HepG2 (cell line): ENCODE measurements around the gene ABHD17B. TPM values are rescaled to one million over a fixed set of nuclear protein-coding genes. Genes with fewer than 3 reads are reported as not detected.
A peak's percentile ranks its signal among the peaks of the same experiment; 100 is the strongest.

Experiments used
- ATAC-seq: fragments of 200-7000 bp; cut with Tn5 transposase; 3 replicates; pipeline ENCODE4 v1.9.1; 2020; ENCODE audit warnings: mild to moderate bottlenecking, moderate library complexity
- BruUV-seq: library from RNA; stranded (reverse); fragments of 400-500 nt; replicated peaks from 2 replicates; lab custom pipeline; 2021; lab: Mats Ljungman, UMichigan
- CTCF ChIA-PET: fragments of 300-600 bp; formaldehyde crosslinking; extraction: SDS; loops from one replicate; lab custom pipeline; 2021; ENCODE audit warnings: low total read pairs, inconsistent platforms, low intra/inter-chr PET ratio; lab: Yijun Ruan, JAX
- POLR2A ChIA-PET: fragments of 350-600 bp; sonication (Branson Sonifier 250); formaldehyde crosslinking; loops from one replicate; lab custom pipeline; 2020; ENCODE audit warnings: antibody characterized with exemption, inconsistent platforms; lab: Yijun Ruan, JAX
- DNase-seq: peaks from one replicate; pipeline ENCODE4 v3.0.0-alpha.2; 2015; ENCODE audit warnings: low spot score
- FAIRE-seq: peaks from 3 replicates; lab custom pipeline; 2011; peaks lifted over from hg19 to GRCh38; lab: Jason Lieb, UNC
- H2AFZ ChIP-seq: one replicate; pipeline ENCODE4 v1.6.1; 2011; ENCODE audit warnings: low read length, inconsistent platforms
- H3K27ac ChIP-seq: fragments of 300-600 bp; 3 replicates; pipeline ENCODE4 v1.8.0; 2011; ENCODE audit warnings: mixed run types, mild to moderate bottlenecking, mixed read lengths, low read length, inconsistent platforms; ENCODE audit not compliant: insufficient read depth; ENCODE audit errors: extremely low read length
- H3K27me3 ChIP-seq, 2 experiments: fragments of 200-600 bp in 1 of 2; 2 replicates in 1 of 2; 3 replicates in 1 of 2; pipeline versions ENCODE4 v1.6.0 to v1.8.0; 2011; ENCODE audit warnings: low read length in 2 of 2, mild to moderate bottlenecking in 2 of 2, moderate library complexity in 2 of 2, inconsistent platforms in 1 of 2; ENCODE audit not compliant: insufficient read depth in 2 of 2, control insufficient read depth in 1 of 2
- H3K36me3 ChIP-seq, 2 experiments: fragments of 200-600 bp in 1 of 2; replicated peaks in 1 of 2; 2 replicates in 1 of 2; 3 replicates in 1 of 2; pipeline versions ENCODE4 v1.5.1 to v1.8.0; 2011; ENCODE audit warnings: low read length in 2 of 2, inconsistent platforms in 1 of 2; ENCODE audit not compliant: insufficient read depth in 2 of 2, control insufficient read depth in 1 of 2
- H3K4me1 ChIP-seq: 2 replicates; pipeline ENCODE4 v1.5.1; 2012; ENCODE audit warnings: low read length, inconsistent platforms; ENCODE audit not compliant: insufficient read depth
- H3K4me2 ChIP-seq: 2 replicates; pipeline ENCODE4 v1.6.0; 2011; ENCODE audit warnings: low read depth, low read length, inconsistent platforms
- H3K4me3 ChIP-seq, 3 experiments: fragments of 200-600 bp in 1 of 3; sonication (generic), shearing (Covaris generic) in 1 of 3; replicated peaks in 1 of 3; 2 replicates each; pipeline ENCODE4 v1.5.1; 2011 to 2016; ENCODE audit warnings: low read length in 3 of 3, inconsistent platforms in 2 of 3, low read depth in 2 of 3, mild to moderate bottlenecking in 2 of 3, control low read depth in 1 of 3, mixed read lengths in 1 of 3; ENCODE audit not compliant: insufficient read depth in 1 of 3
- H3K79me2 ChIP-seq: one replicate; pipeline ENCODE4 v1.6.1; 2011; ENCODE audit warnings: low read length, inconsistent platforms; ENCODE audit not compliant: insufficient read depth
- H3K9ac ChIP-seq: 2 replicates; pipeline ENCODE4 v1.6.0; 2011; ENCODE audit warnings: mild to moderate bottlenecking, low read depth, low read length, inconsistent platforms; ENCODE audit not compliant: insufficient read depth
- H3K9me3 ChIP-seq: 2 replicates; pipeline ENCODE4 v1.5.1; 2012; ENCODE audit warnings: mild to moderate bottlenecking, low read length
- H4K20me1 ChIP-seq: 2 replicates; pipeline ENCODE4 v1.6.0; 2011; ENCODE audit warnings: inconsistent platforms, mild to moderate bottlenecking, low read length, moderate library complexity; ENCODE audit not compliant: insufficient read depth
- CEBPG ChIP-seq: IDR thresholded peaks from 2 replicates; pipeline ENCODE4 v1.6.1; 2016
- CHD4 ChIP-seq: fragments of 200-600 bp; sonication (generic); IDR thresholded peaks from 2 replicates; pipeline ENCODE4 v1.7.0; 2017; ENCODE audit warnings: mild to moderate bottlenecking, low read length, borderline replicate concordance
- CREM ChIP-seq, 2 experiments: sonication (generic) in 1 of 2; formaldehyde crosslinking in 1 of 2; IDR thresholded peaks; 2 replicates each; pipeline versions ENCODE4 v1.4.0 to v1.6.1; 2016 to 2020; ENCODE audit warnings: antibody characterized with exemption in 1 of 2, mild to moderate bottlenecking in 1 of 2, missing genetic modification reagents in 1 of 2
- FOXA3 ChIP-seq: IDR thresholded peaks from 2 replicates; pipeline ENCODE4 v1.6.1; 2016; ENCODE audit warnings: missing genetic modification reagents, missing compliant biosample characterization
- FOXJ3 ChIP-seq: sonication (generic); formaldehyde crosslinking; IDR thresholded peaks from 2 replicates; pipeline ENCODE4 v1.4.0; 2020; ENCODE audit warnings: missing genetic modification reagents, mild to moderate bottlenecking, borderline replicate concordance
- FOXP1 ChIP-seq, 2 experiments: fragments of 450-650 bp in 1 of 2; IDR thresholded peaks; 2 replicates each; pipeline ENCODE4 v1.6.1; 2017 to 2018; ENCODE audit warnings: antibody characterized with exemption in 1 of 2
- HDAC2 ChIP-seq: sonication (generic); formaldehyde crosslinking; IDR thresholded peaks from 2 replicates; pipeline ENCODE4 v1.4.0; 2020; ENCODE audit warnings: missing genetic modification reagents
- HOXA3 ChIP-seq: sonication (generic); formaldehyde crosslinking; IDR thresholded peaks from 2 replicates; pipeline ENCODE4 v1.5.0; 2020; ENCODE audit warnings: missing genetic modification reagents
- ISL2 ChIP-seq: sonication (generic); formaldehyde crosslinking; IDR thresholded peaks from 2 replicates; pipeline ENCODE4 v1.5.0; 2020; ENCODE audit warnings: missing genetic modification reagents
- KDM1A ChIP-seq: IDR thresholded peaks from 2 replicates; pipeline ENCODE4 v1.6.1; 2016; ENCODE audit warnings: missing compliant biosample characterization
- ONECUT2 ChIP-seq: sonication (generic); formaldehyde crosslinking; IDR thresholded peaks from 2 replicates; pipeline ENCODE4 v1.4.0; 2020; ENCODE audit warnings: missing genetic modification reagents
- RARA ChIP-seq: IDR thresholded peaks from 2 replicates; pipeline ENCODE4 v1.6.1; 2016; ENCODE audit warnings: missing genetic modification reagents, missing compliant biosample characterization
- SOX6 ChIP-seq, 2 experiments: fragments of 450-650 bp in 1 of 2; sonication (generic) in 1 of 2; formaldehyde crosslinking in 1 of 2; IDR thresholded peaks; 2 replicates each; pipeline versions ENCODE4 v1.4.0 to v1.6.1; 2017 to 2020; ENCODE audit warnings: antibody characterized with exemption in 1 of 2, mild to moderate bottlenecking in 1 of 2, missing genetic modification reagents in 1 of 2
- ZNF44 ChIP-seq: sonication (generic); formaldehyde crosslinking; IDR thresholded peaks from 2 replicates; pipeline ENCODE4 v1.5.1; 2020; ENCODE audit warnings: mild to moderate bottlenecking, missing genetic modification reagents
- ZNF567 ChIP-seq: sonication (generic); formaldehyde crosslinking; IDR thresholded peaks from 2 replicates; pipeline ENCODE4 v1.8.1; 2023; ENCODE audit warnings: mild to moderate bottlenecking, missing genetic modification reagents, borderline replicate concordance
- ZNF816 ChIP-seq: sonication (generic); formaldehyde crosslinking; IDR thresholded peaks from 2 replicates; pipeline ENCODE4 v1.8.0; 2022; ENCODE audit warnings: missing genetic modification reagents, mild to moderate bottlenecking, borderline replicate concordance
- WGBS: methylation state at CpG from one replicate; pipeline ENCODE4 v1.1.6; 2017; ENCODE audit warnings: low lambda C conversion rate; 5-methylcytosine and 5-hydroxymethylcytosine counted together
- in situ Hi-C: cut with HindIII; loops from 2 replicates; pipeline ENCODE4 v1.10.0; 2017; ENCODE audit warnings: low pct_unique_long_range_greater_than_20kb; ENCODE audit not compliant: extremely low pct_ligation_motif_present
- intact Hi-C: fragments of 100-400 bp; cut with micrococcal nuclease; formaldehyde crosslinking; loops from one replicate; pipeline ENCODE4 v1.10.0; 2022; ENCODE audit not compliant: unreplicated experiment
- polyA plus RNA-seq, 8 experiments: library from polyadenylated mRNA; depleted of rRNA in 3 of 8; stranded (reverse) in 7 of 8; unstranded in 1 of 8; fragments of >200 nt; fragmentation: Illumina TruSeq in 4 of 8; extraction: Trizol in 4 of 8; gene quantifications; 2 replicates each; pipeline versions ENCODE4 v1.2.1 to v1.2.3, GENCODE V29; 2011 to 2016; ENCODE audit warnings: low read depth in 4 of 8, missing spikeins in 1 of 8, mixed read lengths in 1 of 8; ENCODE audit not compliant: insufficient read depth in 1 of 8
- total RNA-seq, 5 experiments: library from RNA; depleted of rRNA; stranded (reverse); fragments of >200 nt; fragmentation: Illumina TruSeq; extraction: Trizol; gene quantifications; 2 replicates each; pipeline ENCODE4 v1.2.3, GENCODE V29; 2016; ENCODE audit warnings: low read depth in 1 of 5
- TF ChIP-seq, protein P1 (sequence below): sonication (generic); formaldehyde crosslinking; IDR thresholded peaks from 2 replicates; pipeline ENCODE4 v1.5.0; 2020; ENCODE audit warnings: missing genetic modification reagents
- TF ChIP-seq, protein P2 (sequence below): IDR thresholded peaks from 2 replicates; pipeline ENCODE4 v1.4.0; 2020; ENCODE audit warnings: mild to moderate bottlenecking, missing genetic modification reagents
- TF ChIP-seq, protein P3 (sequence below): sonication (generic); formaldehyde crosslinking; IDR thresholded peaks from 2 replicates; pipeline ENCODE4 v1.4.0; 2020; ENCODE audit warnings: missing genetic modification reagents, borderline replicate concordance

The ABHD17B gene
- total and polyA plus RNA-seq, 2 of the 13 experiments (the other 11 are each of a cell fraction or from before 2014, with no cell fraction given), result 11.3 to 22.0 TPM

DNA sequence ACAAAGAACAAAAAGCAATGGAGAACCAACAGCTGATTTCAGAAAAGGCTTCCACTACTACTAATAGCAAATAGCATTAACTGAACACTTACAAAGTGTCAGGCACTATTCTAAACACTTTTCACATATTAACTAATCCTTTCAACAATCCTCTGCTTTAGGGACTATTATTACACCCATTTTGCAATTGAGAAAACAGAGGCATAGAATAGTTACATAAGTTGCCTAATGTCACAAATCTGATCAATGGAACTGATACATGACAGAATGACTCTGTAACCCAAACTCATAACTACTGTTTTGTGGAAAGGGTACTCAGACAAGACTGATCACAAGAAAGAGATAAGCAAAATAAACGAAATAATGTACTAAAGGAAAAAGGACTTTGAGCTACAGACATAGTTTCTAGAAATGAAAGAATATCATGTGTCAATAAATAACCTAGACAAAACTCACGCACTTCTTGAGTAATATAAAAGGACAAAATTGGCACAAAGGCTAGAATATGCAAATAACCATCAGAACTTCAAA lies 31.3 kb downstream of the ABHD17B start:
- CTCF ChIA-PET, result no interaction called here
- TF ChIP-seq, protein P1, sequence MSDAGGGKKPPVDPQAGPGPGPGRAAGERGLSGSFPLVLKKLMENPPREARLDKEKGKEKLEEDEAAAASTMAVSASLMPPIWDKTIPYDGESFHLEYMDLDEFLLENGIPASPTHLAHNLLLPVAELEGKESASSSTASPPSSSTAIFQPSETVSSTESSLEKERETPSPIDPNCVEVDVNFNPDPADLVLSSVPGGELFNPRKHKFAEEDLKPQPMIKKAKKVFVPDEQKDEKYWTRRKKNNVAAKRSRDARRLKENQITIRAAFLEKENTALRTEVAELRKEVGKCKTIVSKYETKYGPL (CRISPR knock-in tag), result 0 out of 2 replicates have a peak, but pooled peaks have one; percentile 40
- TF ChIP-seq ZNF44 (CRISPR knock-in tag), result no peak
- peak; percentile 28; the same call in 1 of the 2 replicates for TF ChIP-seq FOXJ3
- 0 out of 2 replicates have a peak, but pooled peaks have one; percentile 10 for TF ChIP-seq CREM (IDR thresholded peaks at IDR 0.05)
- TF ChIP-seq CREM (CRISPR knock-in tag; IDR thresholded peaks at IDR 0.05), result no peak
- TF ChIP-seq CHD4, result peak; percentile 33; the same call in 1 of the 2 replicates
- peak; percentile 28; the same call in 1 of the 2 replicates for TF ChIP-seq CEBPG (CRISPR knock-in tag)
- TF ChIP-seq FOXA3 (CRISPR knock-in tag), result peak; percentile 28; the same call in 1 of the 2 replicates
- TF ChIP-seq, protein P2, sequence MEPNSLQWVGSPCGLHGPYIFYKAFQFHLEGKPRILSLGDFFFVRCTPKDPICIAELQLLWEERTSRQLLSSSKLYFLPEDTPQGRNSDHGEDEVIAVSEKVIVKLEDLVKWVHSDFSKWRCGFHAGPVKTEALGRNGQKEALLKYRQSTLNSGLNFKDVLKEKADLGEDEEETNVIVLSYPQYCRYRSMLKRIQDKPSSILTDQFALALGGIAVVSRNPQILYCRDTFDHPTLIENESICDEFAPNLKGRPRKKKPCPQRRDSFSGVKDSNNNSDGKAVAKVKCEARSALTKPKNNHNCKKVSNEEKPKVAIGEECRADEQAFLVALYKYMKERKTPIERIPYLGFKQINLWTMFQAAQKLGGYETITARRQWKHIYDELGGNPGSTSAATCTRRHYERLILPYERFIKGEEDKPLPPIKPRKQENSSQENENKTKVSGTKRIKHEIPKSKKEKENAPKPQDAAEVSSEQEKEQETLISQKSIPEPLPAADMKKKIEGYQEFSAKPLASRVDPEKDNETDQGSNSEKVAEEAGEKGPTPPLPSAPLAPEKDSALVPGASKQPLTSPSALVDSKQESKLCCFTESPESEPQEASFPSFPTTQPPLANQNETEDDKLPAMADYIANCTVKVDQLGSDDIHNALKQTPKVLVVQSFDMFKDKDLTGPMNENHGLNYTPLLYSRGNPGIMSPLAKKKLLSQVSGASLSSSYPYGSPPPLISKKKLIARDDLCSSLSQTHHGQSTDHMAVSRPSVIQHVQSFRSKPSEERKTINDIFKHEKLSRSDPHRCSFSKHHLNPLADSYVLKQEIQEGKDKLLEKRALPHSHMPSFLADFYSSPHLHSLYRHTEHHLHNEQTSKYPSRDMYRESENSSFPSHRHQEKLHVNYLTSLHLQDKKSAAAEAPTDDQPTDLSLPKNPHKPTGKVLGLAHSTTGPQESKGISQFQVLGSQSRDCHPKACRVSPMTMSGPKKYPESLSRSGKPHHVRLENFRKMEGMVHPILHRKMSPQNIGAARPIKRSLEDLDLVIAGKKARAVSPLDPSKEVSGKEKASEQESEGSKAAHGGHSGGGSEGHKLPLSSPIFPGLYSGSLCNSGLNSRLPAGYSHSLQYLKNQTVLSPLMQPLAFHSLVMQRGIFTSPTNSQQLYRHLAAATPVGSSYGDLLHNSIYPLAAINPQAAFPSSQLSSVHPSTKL (CRISPR knock-in tag), result peak; percentile 54; the same call in 1 of the 2 replicates
- no peak for TF ChIP-seq SOX6 (IDR thresholded peaks at IDR 0.05)
- peak; percentile 31; the same call in 1 of the 2 replicates for TF ChIP-seq SOX6 (CRISPR knock-in tag; IDR thresholded peaks at IDR 0.05)
- TF ChIP-seq ZNF816 (CRISPR knock-in tag), result no peak
- 0 out of 2 replicates have a peak, but pooled peaks have one; percentile 22 for TF ChIP-seq HDAC2 (CRISPR knock-in tag)
- no peak for TF ChIP-seq ZNF567
- TF ChIP-seq FOXP1 (IDR thresholded peaks at IDR 0.05), result no peak
- 0 out of 2 replicates have a peak, but pooled peaks have one; percentile 16 for TF ChIP-seq FOXP1 (CRISPR knock-in tag; IDR thresholded peaks at IDR 0.05)
- TF ChIP-seq RARA (CRISPR knock-in tag), result 0 out of 2 replicates have a peak, but pooled peaks have one; percentile 9
- TF ChIP-seq ISL2 (CRISPR knock-in tag), result peak; percentile 63; the same call in 1 of the 2 replicates
- peak; percentile 33; the same call in 1 of the 2 replicates for TF ChIP-seq KDM1A (CRISPR knock-in tag)
- TF ChIP-seq, protein P3, sequence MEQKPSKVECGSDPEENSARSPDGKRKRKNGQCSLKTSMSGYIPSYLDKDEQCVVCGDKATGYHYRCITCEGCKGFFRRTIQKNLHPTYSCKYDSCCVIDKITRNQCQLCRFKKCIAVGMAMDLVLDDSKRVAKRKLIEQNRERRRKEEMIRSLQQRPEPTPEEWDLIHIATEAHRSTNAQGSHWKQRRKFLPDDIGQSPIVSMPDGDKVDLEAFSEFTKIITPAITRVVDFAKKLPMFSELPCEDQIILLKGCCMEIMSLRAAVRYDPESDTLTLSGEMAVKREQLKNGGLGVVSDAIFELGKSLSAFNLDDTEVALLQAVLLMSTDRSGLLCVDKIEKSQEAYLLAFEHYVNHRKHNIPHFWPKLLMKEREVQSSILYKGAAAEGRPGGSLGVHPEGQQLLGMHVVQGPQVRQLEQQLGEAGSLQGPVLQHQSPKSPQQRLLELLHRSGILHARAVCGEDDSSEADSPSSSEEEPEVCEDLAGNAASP, result 0 out of 2 replicates have a peak, but pooled peaks have one; percentile 19
- TF ChIP-seq ONECUT2 (CRISPR knock-in tag), result 0 out of 2 replicates have a peak, but pooled peaks have one; percentile 18
- TF ChIP-seq HOXA3 (CRISPR knock-in tag), result no peak

More for the DNA sequence above, 31.3 kb downstream of the ABHD17B start:
- Histone ChIP-seq H3K4me1 (peaks cover 46% of the 10 kb centered on the region), H3K4me2 (peak overlapping the region; percentile 19), H3K79me2 (peaks cover 73% of the 10 kb centered on the region), H3K27me3 (no peaks in the 10 kb centered on the region), H3K9me3 (peaks cover 20% of the 10 kb centered on the region; the same call in 1 of the 2 replicates), H4K20me1 (peaks cover 15% of the 10 kb centered on the region), H3K27ac (no peak overlapping the region), H3K9ac (no peak overlapping the region), H3K36me3 (peaks cover under 1 to 2% of the 10 kb centered on the region in 2 experiments; a peak in 2 of 5 replicates), H2AFZ (no peak overlapping the region), H3K4me3 (no peak overlapping the region)
- no TSS peak for BruUV-seq
- WGBS, result 15% methylated on average over 2 of the region's 2 CpGs
- DNase-seq, result peak; percentile 31
- POLR2A ChIA-PET, result interaction anchor here (1.0 kb wide), 1 partner anchor 31 kb away, joined by 3 read pairs; the partner anchor contains the start of genes ABHD17B and C9orf85
- no peak for ATAC-seq
- peak; percentile 40 for FAIRE-seq
- in situ Hi-C loops, result no loop called here
- intact Hi-C loops, result no loop called here
